PC-9 (cell line): ENCODE data around the gene LSM7. TPM values are rescaled to one million over a fixed set of nuclear protein-coding genes. Genes with fewer than 3 reads are reported as not detected.

ENCODE experiments used
- BruUV-seq: library from RNA; stranded (reverse); fragments of 400-500 nt; replicated peaks from 2 replicates; lab custom pipeline; 2021; lab: Mats Ljungman, UMichigan
- CTCF ChIA-PET: fragments of 300-600 bp; sonication (Branson Sonifier 250); formaldehyde crosslinking; loops from one replicate; lab custom pipeline; 2022; ENCODE audit warnings: antibody characterized with exemption; lab: Charles Lee
- POLR2A ChIA-PET: fragments of 300-600 bp; sonication (Branson Sonifier 250); formaldehyde crosslinking; loops from one replicate; lab custom pipeline; 2022; ENCODE audit warnings: antibody characterized with exemption; ENCODE audit not compliant: unreplicated experiment; lab: Charles Lee
- DNase-seq, 2 experiments: peaks; one replicate each; pipeline versions ENCODE4 v3.0.0 to v3.0.0-alpha.2; 2015 to 2022; ENCODE audit warnings: mixed read lengths in 1 of 2
- H2AFZ ChIP-seq: fragments of 200-600 bp; sonication (generic); 2 replicates; pipeline ENCODE4 v1.8.1; 2017; ENCODE audit warnings: antibody characterized with exemption
- H3F3A ChIP-seq: fragments of 200-600 bp; sonication (generic); 2 replicates; pipeline ENCODE4 v1.8.1; 2017; ENCODE audit warnings: antibody characterized with exemption, mild to moderate bottlenecking, low read depth; ENCODE audit not compliant: insufficient read depth
- H3K27ac ChIP-seq: fragments of 200-600 bp; sonication (generic); 2 replicates; pipeline ENCODE4 v1.6.1; 2016; ENCODE audit warnings: mixed run types
- H3K27me3 ChIP-seq: fragments of 200-600 bp; sonication (generic); 2 replicates; pipeline ENCODE4 v1.6.1; 2016; ENCODE audit warnings: low read depth, mixed run types; ENCODE audit not compliant: insufficient read depth
- H3K36me3 ChIP-seq: fragments of 200-600 bp; sonication (generic); 2 replicates; pipeline ENCODE4 v1.6.1; 2016; ENCODE audit warnings: low read depth, mixed run types
- H3K4me1 ChIP-seq: fragments of 200-600 bp; sonication (generic); replicated peaks from 2 replicates; pipeline ENCODE4 v1.6.1; 2016; ENCODE audit warnings: mixed run types; ENCODE audit not compliant: insufficient read depth
- H3K4me2 ChIP-seq: fragments of 200-600 bp; sonication (generic); 2 replicates; pipeline ENCODE4 v1.6.1; 2017; ENCODE audit warnings: mixed run types
- H3K4me3 ChIP-seq: fragments of 200-600 bp; sonication (generic); 2 replicates; pipeline ENCODE4 v1.6.1; 2016; ENCODE audit warnings: mixed run types
- H3K79me2 ChIP-seq: fragments of 200-600 bp; sonication (generic); 2 replicates; pipeline ENCODE4 v1.6.1; 2017; ENCODE audit warnings: low read depth, mixed run types
- H3K9me2 ChIP-seq: fragments of 200-600 bp; sonication (generic); 2 replicates; pipeline ENCODE4 v1.8.1; 2017; ENCODE audit warnings: mild to moderate bottlenecking; ENCODE audit not compliant: insufficient read depth
- H3K9me3 ChIP-seq: fragments of 200-600 bp; sonication (generic); 2 replicates; pipeline ENCODE4 v1.8.1; 2016; ENCODE audit warnings: low read depth; ENCODE audit not compliant: insufficient read depth
- H4K20me1 ChIP-seq: fragments of 200-600 bp; sonication (generic); 2 replicates; pipeline ENCODE4 v1.8.1; 2017; ENCODE audit not compliant: insufficient read depth
- CTCF ChIP-seq: fragments of 200-600 bp; sonication (generic); conservative IDR thresholded peaks from 2 replicates; pipeline ENCODE4 v1.6.1; 2017; ENCODE audit warnings: mixed run types, antibody characterized with exemption, mild to moderate bottlenecking, moderate library complexity
- EZH2 ChIP-seq: fragments of 200-600 bp; sonication (generic); IDR thresholded peaks from 2 replicates; pipeline ENCODE4 v1.8.0; 2017; ENCODE audit warnings: antibody characterized with exemption, low read depth
- intact Hi-C: fragments of 100-400 bp; cut with micrococcal nuclease; formaldehyde crosslinking; loops from one replicate; pipeline ENCODE4 v1.10.0; 2022; ENCODE audit not compliant: unreplicated experiment
- total RNA-seq: library from RNA; stranded (reverse); gene quantifications from 2 replicates; pipeline ENCODE4 v1.2.3, GENCODE V29; 2021

The LSM7 gene
- total RNA-seq, 1 experiment from 2014 or later: 80.2 TPM

- Histone ChIP-seq H3K27ac (no peak overlapping the region), H3K36me3 (no peaks in the 10 kb centered on the region), H3K9me3 (no peaks in the 10 kb centered on the region), H3K9me2 (no peaks in the 10 kb centered on the region), H3K4me3 (no peak overlapping the region), H3K79me2 (peaks cover 48% of the 10 kb centered on the region), H3K4me1 (peaks cover 6% of the 10 kb centered on the region; the same call in 1 of the 2 replicates), H3K4me2 (no peak overlapping the region), H3F3A (peaks cover 15% of the 10 kb centered on the region; the same call in 1 of the 2 replicates), H3K27me3 (no peaks in the 10 kb centered on the region), H4K20me1 (no peaks in the 10 kb centered on the region), H2AFZ (no peak overlapping the region)
- ChIA-PET CTCF (interaction anchor here (0.6 kb wide), 1 partner anchor 176 kb away, joined by 4 read pairs; no protein-coding TSS in a partner anchor), POLR2A (no interaction called here)
- no peak for TF ChIP-seq EZH2
- TF ChIP-seq CTCF: no peak
- BruUV-seq: no TSS peak
- intact Hi-C loops: no loop called here
- no peak for DNase-seq
Observed at GRCh38 chr19:2332341-2333026, 4.1 kb upstream of the LSM7 start.

GRCh38 chr19:2331601-2332246 is 3.3 kb upstream of the LSM7 start:
- Histone ChIP-seq H2AFZ (no peak overlapping the region), H3F3A (peaks cover 15% of the 10 kb centered on the region; the same call in 1 of the 2 replicates), H3K4me2 (no peak overlapping the region), H3K27me3 (no peaks in the 10 kb centered on the region), H3K9me3 (no peaks in the 10 kb centered on the region), H4K20me1 (no peaks in the 10 kb centered on the region), H3K9me2 (no peaks in the 10 kb centered on the region), H3K4me1 (peaks cover 6% of the 10 kb centered on the region; the same call in 1 of the 2 replicates), H3K36me3 (no peaks in the 10 kb centered on the region), H3K4me3 (no peak overlapping the region), H3K79me2 (peaks cover 55% of the 10 kb centered on the region), H3K27ac (no peak overlapping the region)
- CTCF ChIA-PET: no interaction called here
- no TSS peak for BruUV-seq
- POLR2A ChIA-PET: no interaction called here
- intact Hi-C loops: no loop called here
- no peak for TF ChIP-seq CTCF
- TF ChIP-seq EZH2: no peak
- DNase-seq: no peak

- TF ChIP-seq CTCF (no peak), EZH2 (no peak)
- BruUV-seq: no TSS peak
- no peaks in the 10 kb centered on the region for H3K9me2 ChIP-seq
- CTCF ChIA-PET: no interaction called here
- no peak overlapping the region for H3K27ac ChIP-seq
- peaks cover 6% of the 10 kb centered on the region; the same call in 1 of the 2 replicates for H3K4me1 ChIP-seq
- no peaks in the 10 kb centered on the region for H3K27me3 ChIP-seq
- POLR2A ChIA-PET: interaction anchor here (0.6 kb wide), 1 partner anchor 146 kb away, joined by 4 read pairs; no protein-coding TSS in a partner anchor
- peaks cover 60% of the 10 kb centered on the region for H3K79me2 ChIP-seq
- no peak overlapping the region for H3K4me3 ChIP-seq
- H3K4me2 ChIP-seq: no peak overlapping the region
- no peaks in the 10 kb centered on the region for H4K20me1 ChIP-seq
- H2AFZ ChIP-seq: no peak overlapping the region
- H3F3A ChIP-seq: peaks cover 8% of the 10 kb centered on the region; the same call in 1 of the 2 replicates
- intact Hi-C loops: no loop called here
- DNase-seq: no peak
- no peaks in the 10 kb centered on the region for H3K36me3 ChIP-seq
- H3K9me3 ChIP-seq: no peaks in the 10 kb centered on the region
Observed at GRCh38 chr19:2330632-2331284, 2.4 kb upstream of the LSM7 start.
